ENCODE data around the gene GABPB2.

Gene GABPB2

DNA sequence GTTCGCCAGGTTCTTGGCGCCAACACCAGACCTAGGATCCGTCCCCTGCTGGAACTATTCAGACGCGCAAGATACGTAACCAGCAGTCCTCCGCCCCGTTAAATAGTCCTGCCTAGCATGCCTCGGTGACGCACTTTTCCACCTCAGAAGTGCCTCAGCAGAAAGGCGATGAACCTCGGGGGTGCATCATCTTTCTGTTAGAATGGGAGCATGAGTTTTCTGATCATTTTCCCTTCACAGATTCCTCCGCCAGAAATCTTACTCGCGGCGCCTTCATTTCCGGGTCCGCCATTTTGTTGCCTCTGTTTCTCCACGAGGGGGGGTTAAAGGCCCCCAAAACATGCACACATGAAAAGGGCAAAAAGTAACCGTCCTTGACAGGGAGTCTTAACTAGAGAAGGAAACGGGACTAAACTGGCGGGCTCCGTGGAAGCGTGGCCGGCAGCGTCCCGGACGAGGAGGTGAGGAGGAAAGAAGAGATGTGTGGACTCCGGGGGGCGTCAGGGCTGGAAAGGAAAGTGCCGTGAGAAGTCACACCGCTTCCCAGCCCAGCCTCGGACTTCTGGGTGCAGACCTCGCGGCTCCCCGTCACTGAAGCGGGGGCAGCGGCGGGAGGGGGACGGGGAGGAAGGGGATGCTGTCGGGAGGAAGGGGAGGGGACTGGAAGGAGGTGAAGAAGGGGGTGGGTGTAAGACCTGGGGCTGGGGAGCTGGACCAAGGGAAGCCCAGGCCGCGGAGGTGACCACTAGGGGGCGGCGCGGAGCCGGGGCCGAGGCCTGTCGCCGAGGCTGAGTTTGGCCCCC lies at the start of gene GABPB2:
Gene GABPB2, plus strand, starts transcription at position 288 of the 803 bp plus-strand sequence. CDS start 17,429 bp downstream, outside the sequence.
- no peak for DNase-seq

DNA sequence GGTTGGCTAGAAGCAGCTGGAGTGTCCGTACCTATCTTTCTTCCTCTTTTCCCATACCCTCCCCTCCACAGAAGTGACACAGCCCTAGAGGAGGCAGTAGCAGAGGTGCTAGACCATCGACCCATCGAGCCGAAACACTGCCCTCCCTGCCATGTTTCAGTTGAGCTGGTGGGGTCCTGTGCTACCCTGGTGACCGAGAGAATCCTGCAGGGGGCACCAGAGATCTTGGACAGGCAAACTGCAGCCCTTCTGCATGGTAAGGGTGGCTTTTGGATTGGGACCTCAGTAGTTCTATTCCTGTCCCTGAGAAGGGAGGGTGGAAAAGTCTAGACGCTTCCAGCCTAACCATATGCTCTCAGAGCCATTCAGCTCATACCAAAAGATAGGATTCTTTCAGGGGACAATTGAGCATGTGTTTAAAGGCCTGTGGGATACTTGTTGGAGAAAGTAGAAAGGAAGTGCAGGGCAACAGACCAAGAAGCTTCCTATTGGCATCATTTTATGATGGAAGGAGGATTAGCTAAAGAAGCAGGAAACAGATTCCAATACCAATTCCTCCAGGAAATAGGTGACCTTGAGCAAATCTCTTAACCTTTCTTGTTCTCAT lies 45.9 kb upstream of the GABPB2 start:
- peak; percentile 76 for DNase-seq

DNA sequence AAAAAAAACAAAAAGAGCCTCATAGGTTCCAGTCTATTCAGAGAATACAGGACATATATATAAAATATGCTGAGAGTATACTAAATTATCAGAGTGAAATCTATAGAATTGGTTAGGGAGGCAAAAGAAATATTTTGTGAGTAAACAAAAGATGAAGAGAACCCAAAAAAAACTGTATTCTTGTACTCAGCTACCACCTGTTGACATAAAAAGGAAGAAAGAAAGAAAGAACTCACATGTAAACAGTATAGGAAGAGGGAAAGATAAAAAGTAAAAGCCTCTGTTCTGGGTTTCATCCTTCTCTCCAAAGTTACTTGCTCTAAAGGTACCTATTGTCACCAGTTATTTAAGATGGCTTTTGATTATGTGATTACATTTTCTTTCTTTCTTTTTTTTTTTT lies 44.1 kb upstream of the GABPB2 start:
- DNase-seq = no peak

DNA sequence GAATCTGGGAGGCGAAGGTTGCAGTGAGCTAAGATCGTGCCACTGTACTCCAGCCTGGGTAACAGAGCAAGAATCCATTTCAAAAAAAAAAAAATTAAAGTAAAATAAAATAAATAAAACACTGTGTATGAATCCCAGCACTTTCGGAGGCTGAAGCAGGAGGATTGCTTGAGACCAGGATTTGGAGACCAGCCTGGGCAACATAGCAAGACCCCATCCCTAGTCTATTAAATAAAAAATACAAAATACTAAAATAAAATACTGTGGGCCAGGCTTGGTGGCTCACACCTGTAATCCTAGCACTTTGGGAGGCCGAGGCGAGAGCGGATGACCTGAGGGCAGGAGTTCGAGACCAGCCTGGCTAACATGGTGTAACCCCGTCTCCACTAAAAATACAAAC lies 38.4 kb upstream of the GABPB2 start:
- no peak for DNase-seq

DNA sequence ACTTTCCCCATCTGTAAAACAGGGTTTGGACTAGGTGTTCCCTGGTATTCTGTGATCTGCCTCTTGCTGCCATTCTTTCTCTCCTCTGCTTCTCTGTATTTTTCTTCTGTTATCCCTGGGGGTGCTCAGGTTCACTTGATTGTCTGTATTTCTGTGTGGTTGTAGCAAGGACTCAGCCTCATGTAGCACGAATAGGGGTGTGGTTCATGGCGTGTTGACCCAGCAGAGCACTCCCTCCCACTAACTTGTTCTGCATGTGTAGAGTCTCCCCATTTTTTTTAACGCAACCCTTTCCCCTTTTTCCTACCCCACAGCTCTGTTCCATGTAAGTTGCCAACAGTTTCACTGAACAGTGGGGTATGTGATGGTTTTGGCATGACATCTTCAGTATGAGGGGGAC lies 35.4 kb upstream of the GABPB2 start:
- DNase-seq = no peak

DNA sequence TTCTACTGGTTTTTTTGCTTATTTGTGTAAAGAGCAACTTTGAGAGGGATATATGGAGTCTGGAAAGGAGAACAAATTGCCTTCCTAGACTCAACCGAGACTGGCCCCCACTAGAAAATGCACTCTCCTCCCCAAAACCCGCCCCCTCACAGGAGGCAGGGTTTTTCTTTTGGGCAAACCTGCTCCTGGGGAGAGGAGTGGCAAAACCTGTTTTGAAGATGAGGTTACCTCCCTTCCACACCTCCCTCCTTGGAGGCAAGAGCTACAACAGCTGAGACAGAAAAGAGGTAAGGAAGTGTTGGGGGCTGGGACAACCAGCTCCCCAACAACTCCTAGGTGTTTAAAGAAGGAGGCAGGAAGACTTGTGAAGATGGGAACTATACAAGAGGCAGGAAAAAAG lies 34.2 kb upstream of the GABPB2 start, which contains the start of gene BNIPL:
Gene BNIPL, plus strand, starts transcription at position 231 of the 400 bp plus-strand sequence. Its CDS starts 140 bp downstream, at position 371.
- DNase-seq = no peak

DNA sequence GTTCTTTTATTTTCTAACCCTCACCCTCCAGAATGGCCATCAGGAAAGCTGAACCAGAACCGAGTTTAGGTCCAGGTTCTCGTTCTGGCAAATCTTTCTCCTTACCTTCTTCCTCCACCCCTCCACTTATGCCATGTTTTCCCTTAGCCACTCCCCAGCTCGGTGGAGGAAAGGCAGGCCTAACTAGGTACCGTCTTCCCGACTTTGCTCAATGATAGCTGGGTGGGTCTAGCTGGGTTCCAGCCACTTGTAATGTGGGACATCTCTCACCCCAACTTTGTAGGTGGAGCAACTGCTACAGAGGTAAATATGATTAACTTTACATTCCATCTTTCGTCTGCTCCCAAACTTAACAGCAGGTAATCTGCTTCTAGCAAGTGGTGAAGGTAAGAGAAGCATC lies 33.5 kb upstream of the GABPB2 start:
- no peak for DNase-seq

DNA sequence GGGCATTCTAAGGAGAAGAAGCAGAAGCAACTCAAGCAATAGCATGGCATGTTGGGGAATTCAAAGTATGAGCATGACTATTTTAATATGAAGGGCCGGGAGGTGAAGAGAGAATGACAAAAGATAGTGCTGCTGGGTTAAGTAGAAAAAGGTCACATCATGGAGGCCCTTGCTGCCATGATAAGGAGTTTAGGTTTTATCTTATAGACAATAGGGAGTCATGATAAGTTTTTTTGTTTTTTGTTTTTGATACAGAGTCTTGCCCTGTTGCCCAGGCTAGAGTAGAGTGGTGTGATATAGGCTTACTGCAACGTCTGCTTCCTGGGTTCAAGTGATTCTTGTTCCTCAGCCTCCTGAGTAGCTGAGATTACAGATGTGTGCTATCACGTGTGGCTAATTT lies 31.0 kb upstream of the GABPB2 start:
- DNase-seq = no peak

DNA sequence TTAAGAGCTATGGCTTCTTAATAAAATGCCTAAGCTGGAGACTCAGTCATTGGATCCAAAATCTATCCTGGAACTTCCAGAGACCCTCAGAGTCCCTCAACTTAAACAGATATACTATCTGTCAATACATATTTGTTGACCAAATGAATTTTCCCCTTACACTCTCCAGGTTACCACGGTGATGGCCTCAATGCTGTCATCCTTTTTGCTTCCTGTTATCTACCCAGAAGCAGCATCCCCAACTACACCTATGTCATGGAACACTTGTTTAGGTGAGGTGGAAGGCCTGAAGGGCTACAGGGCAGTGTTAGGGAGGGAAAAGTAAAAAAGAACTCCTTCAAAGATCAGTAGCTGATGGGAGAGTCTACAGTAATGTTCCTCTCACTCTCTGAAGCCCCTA lies 27.4 kb upstream of the GABPB2 start:
- no peak for DNase-seq

DNA sequence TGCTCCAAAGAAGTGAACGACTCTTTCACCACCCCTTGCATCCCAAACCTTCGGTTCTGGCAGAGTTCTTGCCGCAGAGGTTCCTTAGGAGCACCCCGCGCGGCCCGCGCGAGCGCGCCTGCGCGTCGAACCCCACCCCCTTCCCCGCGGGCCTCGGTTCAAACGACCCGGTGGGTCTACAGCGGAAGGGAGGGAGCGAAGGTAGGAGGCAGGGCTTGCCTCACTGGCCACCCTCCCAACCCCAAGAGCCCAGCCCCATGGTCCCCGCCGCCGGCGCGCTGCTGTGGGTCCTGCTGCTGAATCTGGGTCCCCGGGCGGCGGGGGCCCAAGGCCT lies 23.0 kb upstream of the GABPB2 start, which contains the start of gene C1orf56:
Gene C1orf56, plus strand, starts transcription at position 161 of the 334 bp plus-strand sequence. Its CDS starts 97 bp downstream, at position 258.
- peak; percentile 60 for DNase-seq

DNA sequence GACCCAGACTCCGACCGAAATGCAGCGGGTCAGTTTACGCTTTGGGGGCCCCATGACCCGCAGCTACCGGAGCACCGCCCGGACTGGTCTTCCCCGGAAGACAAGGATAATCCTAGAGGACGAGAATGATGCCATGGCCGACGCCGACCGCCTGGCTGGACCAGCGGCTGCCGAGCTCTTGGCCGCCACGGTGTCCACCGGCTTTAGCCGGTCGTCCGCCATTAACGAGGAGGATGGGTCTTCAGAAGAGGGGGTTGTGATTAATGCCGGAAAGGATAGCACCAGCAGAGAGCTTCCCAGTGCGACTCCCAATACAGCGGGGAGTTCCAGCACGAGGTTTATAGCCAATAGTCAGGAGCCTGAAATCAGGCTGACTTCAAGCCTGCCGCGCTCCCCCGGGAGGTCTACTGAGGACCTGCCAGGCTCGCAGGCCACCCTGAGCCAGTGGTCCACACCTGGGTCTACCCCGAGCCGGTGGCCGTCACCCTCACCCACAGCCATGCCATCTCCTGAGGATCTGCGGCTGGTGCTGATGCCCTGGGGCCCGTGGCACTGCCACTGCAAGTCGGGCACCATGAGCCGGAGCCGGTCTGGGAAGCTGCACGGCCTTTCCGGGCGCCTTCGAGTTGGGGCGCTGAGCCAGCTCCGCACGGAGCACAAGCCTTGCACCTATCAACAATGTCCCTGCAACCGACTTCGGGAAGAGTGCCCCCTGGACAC lies 22.5 kb upstream of the GABPB2 start:
- DNase-seq = peak; percentile 82

DNA sequence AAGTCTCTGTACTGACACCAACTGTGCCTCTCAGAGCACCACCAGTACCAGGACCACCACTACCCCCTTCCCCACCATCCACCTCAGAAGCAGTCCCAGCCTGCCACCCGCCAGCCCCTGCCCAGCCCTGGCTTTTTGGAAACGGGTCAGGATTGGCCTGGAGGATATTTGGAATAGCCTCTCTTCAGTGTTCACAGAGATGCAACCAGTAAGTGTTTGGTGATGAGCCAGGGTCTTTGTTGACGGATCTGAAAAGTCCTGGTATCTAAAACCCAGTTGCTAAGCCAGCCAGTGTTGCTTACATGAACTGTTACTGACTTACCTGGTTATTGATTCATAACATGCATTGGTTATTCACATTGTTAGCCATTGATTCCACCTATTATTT lies 21.9 kb upstream of the GABPB2 start:
- no peak for DNase-seq

DNA sequence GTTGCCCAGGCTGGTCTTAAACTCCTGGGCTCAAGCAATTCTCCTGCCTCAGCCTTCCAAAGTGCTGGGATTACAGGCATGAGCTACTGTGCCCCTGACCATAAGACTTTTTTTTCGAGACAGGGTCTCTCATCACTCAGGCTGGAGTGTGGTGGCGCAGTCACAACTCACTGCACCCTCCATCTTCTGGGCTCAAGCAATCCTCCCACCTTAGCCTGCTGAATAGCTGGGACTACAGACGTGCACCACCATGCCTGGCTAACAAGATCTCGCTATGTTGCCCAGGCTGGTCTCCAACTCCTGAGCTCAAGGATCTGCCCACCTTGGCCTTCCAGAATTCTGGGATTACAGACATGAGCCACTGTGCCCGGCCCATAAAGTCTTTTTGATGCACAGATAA lies 21.1 kb upstream of the GABPB2 start:
- DNase-seq = no peak

DNA sequence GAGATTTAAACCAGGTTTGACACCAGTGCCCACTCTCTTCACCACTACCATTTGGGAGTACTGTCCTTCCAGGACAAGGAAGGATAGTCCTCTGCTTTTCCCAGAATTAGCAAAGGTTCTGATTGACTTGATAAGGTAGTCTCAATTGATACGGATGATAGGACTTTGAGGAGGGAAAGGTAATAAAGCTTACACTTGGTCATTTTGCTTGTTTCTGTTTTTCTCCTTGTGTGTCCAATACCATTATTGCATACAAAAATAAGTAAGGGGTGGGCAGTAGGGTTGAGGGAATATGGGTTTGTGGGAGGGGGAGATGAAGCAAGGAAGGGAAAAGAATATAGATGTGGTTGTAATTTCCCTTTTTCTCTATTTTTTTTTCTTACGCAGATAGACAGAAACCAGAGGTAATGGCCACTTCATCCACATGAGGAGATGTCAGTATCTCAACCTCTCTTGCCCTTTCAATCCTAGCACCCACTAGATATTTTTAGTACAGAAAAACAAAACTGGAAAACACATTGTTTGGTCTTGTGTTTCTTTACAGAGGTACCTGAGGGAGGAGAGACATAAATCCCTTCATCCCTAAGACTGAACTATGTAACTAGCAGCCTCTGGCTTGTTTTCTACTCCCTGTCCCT lies 20.4 kb upstream of the GABPB2 start:
- DNase-seq = no peak

DNA sequence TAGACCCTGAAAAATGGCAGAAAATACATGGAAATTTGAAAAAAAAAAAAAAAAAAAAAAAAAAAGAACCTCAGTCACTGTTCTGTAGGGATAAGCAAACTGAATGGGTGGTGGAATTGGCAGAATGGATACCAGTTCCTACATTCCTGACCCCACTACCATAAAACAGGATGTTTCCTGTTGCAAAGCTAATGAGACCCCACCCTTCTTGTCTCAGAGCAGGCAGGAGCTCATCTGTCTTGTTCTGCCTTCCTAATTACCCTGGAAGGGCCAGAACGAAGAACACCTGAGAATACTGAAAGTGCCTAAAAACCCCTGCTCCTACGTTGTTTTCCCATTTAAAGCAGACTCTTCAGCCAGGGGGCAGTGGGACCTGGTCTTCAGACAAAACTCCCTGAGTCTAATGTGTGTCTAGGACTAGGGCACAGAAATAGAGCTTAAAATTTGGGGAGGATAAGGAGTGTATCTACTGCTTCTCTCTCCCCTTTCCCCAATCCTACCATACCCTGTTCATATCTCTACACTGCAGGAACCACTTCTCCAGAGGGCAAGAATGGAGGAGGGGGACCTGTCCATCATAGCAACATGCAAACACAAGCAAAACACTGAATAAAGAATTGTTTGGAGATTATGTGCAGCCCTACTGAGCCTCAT lies 19.1 kb upstream of the GABPB2 start:
- DNase-seq = no peak

DNA sequence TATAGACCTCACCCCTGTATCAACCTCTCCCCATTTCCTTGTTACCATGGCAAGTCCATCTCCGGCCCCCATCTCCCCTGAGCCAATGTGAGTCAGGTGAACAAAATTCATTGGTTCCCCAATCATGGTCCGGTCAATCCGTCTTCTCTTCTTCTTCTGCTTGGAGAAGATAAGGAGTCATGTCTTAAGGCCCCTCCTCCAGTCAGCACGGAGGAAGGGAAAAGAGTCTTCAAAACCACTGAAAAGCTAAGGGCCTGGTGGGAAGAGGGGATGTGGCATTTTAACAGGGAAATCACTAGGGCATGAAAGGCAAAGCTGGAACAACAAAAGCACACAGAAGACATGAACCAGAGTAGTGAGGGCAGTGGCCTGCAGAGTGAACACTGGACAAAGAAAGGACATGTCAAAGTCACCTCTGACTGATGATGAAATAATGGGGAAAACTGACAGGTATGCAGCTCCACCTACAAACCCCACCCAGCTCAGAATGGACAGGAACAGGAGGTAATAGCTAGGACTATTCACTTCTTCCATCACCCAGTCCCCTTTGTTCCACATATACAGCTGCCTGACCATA lies 15.5 kb upstream of the GABPB2 start:
- no peak for DNase-seq

DNA sequence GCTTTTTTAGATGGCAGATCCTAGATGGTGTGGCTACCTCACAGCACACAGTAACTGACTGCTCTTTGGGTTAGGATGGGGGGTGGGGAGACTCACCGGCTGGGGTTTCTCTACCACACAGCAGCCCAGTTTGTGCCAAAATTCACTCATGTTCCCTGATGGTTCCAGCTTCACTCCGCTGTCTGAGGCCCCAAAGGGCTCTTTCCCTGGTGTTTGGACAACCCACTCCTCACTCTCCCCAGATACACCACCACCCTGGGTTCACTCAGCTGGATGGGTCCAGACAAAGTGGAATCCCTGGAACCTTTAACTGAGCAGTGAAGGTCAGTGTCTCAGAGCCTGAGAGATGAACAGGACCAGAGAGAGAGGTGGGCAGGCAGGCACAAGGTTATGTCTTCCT lies 15.0 kb upstream of the GABPB2 start:
- DNase-seq = no peak

DNA sequence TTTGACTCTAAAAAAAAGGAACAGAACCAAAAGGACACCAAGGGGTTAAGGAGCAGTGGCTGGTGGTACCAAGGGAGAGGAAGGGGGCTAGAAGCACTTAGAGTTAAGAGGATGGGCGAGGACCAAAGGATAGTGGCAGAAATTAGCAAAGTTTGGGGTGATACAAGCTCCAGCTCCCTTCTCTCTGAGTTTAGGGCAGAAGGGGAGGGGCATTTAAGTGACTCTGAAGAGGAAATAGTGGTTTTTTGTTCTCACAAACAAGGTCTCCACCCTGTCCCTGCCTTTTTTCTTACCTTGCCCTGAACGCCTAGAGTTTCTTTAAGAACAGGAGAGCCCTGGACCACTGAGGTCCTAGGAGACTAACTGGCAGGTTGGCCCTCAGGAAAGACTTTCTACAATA lies 14.4 kb upstream of the GABPB2 start:
- DNase-seq = no peak

DNA sequence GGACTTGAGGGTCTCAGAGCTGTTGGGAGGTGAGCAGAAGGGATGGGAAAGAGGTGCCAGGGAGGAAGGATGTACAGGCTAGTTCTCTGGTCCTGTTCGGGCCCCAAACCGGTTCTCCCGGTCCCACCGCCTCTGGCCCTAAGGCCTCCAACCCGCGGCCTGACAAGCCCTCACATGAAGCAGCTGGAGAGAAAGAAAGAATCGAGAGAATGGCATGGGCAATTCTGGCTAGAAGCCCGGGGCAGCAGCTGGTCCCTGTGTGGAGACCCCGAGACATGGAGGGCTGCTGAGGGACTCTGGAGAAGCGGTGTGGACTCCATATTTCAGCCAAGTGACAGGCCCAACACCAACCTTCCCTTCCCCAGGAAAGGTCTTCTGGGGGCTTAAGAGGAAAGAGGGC lies 11.9 kb upstream of the GABPB2 start:
- peak; percentile 38 for DNase-seq

DNA sequence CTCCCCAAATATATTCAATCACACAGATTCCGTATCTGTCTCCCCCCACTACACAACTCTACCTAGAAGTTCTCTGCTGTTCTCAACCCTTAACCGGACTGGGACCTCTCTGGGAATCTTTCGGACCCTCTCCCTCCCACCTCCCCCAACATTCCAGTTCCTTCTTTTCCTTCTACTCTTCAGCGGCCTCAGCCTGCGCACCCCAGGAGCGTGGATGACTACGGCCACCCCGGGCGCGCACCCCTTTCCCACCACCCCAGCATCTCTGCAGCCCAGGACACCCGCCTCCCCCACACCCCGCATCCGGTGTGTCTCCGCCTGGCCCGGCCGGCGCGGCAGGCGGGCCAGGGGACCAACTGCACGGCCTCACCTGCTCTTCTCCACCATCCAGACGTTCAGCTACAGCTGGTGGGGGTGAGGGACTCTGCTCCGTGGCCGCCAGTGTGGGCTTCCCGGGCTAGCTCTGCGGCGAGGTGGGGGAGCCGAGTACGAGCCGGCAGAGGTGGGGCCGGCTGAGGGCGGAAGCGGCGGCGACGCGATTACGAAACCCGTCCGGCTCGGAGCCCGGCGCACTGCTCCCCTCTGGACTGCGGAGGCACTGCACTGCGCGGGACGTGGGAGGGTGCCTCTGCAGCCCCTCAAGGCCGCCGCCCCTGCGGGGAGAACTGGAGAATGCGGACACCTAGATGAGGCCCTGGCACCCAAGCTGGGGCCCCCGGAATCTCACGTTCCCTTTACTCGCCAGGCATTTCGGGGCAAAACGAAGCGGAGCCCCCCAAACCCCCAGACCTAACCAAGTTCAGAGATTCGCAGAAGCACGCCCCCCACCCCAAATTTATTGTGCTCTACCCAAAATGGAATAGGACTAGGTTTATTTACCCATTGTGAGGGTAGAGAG lies 11.2 kb upstream of the GABPB2 start, which contains the start of gene CDC42SE1:
Gene CDC42SE1, minus strand, starts transcription at position 514 of the 898 bp plus-strand sequence. CDS start 3,892 bp downstream, outside the sequence.
- peak; percentile 91 for DNase-seq

DNA sequence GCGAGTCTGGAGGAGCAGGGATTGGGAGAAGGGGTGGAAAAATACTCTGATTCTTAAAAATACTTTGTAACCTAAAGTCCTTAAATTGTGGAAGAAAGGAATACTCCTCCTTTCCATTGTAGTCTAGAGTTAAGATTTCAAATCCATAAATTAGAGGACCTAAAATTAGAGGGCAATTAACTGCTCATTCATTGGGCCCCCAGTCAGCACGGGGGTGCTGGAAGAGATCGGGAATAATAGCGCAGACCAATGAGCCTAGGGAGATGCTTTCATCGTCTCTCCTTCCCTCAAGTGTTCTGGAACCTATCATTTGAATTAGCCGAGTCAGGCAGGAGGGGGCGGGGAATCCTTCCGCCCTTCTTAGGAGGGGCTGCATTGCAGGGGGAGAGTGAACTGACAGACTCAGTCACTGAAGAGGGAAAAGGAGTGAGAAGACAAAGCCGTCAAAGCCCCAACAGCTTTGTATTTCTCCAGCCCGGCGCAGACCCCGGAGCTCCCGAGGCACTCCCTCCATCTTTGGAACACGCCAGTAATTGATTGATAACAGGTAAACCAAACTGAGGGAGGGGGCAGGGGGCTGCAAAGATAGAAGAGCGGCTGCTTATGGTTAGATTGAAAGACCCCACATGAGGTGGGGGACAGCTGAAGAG lies 10.4 kb upstream of the GABPB2 start, which contains the start of gene MLLT11:
Gene MLLT11, plus strand, starts transcription at position 391 of the 650 bp plus-strand sequence. CDS start 6,828 bp downstream, outside the sequence.
- DNase-seq = peak; percentile 84
